HG03060 (cell line): Measurements from ENCODE around the gene MRPL9.
"Not testable (repeated sequence)": the region's sequence is repeated elsewhere in the genome, so short reads cannot be mapped to it uniquely, and the experiment has no call there.

Experiments used
- ATAC-seq: cut with Tn5 transposase; IDR thresholded peaks from one replicate; pipeline ENCODE4 v1.9.1; 2021; ENCODE audit warnings: low read depth, moderate number of reproducible peaks; ENCODE audit not compliant: unreplicated experiment

Gene MRPL9

GRCh38 chr1:151787689-151788088 lies 24.4 kb upstream of the MRPL9 start:
- no peak for ATAC-seq

DNA sequence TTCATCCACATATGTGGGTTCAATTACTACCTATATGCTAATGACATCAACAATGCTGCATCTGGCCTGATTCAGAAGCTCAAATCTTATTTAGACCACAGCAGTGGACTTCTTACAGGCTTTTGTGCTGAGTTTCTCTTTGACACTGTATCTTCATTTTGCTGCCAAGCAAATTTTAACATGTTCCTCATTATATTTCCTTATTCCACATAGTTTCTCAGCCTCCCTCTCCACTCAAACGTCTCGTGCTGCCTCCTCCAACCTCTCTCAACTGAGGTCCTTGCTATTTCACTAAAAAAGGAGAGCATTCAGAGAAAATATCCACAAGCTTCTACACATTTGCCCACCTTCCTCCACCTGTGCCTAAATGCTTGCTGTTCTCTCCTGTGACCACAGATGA lies 20.5 kb upstream of the MRPL9 start:
- no peak for ATAC-seq

DNA sequence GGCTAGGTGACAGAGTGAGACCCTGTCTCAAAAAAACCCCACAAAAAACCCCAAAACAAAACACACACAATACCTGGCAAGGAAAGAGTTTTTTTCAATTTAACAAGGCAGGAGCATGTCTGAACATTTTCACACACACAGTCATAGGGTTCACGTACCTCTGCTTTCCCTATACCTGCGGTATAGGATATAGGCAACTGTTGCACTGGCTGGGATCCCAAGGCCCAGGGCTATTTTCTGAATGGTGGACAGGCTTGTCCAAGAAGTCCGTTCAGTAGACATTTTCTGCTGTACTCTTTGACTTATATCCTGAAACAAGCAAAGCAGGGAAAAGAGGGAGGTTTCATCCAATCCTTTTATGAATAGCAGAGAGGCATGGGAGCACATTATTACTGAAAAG lies 19.4 kb upstream of the MRPL9 start:
- no peak for ATAC-seq

DNA sequence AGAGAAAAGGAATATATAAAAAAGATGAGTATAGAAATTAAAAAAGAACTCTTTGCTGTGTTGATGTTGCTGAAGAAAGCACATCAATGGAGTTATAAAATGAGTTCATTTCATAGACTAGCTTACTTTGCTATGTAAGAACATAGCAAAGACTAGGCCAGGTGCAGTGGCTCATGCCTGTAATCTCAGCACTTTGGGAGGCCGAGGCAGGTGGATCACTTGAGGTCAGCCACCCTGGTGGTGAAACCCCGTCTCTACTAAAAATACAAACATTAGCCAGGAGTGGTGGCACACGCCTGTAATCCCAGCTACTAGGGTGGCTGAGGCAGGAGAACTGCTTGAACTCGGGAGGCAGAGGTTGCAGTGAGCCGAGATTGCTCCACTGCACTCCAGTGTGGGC lies 18.7 kb upstream of the MRPL9 start:
- ATAC-seq, result not testable (repeated sequence)

DNA sequence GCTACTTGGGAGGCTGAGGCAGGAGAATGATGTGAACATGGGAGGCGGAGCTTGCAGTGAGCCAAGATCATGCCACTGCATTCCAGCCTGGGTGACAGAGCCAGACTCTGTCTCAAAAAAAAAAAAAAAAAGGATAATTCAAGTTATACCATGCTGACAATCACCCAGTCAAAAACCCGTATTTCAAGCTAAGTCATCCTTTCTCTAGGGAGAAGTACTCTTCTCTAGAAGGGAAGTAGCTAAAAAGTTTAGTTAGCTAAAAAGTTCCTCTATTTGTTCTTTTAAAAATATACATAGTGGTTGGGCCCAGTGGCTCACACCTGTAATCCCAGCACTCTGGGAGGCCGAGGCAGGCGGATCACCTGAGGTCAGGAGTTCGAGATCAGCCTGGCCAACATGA lies 17.4 kb upstream of the MRPL9 start:
- ATAC-seq, result not testable (repeated sequence)

DNA sequence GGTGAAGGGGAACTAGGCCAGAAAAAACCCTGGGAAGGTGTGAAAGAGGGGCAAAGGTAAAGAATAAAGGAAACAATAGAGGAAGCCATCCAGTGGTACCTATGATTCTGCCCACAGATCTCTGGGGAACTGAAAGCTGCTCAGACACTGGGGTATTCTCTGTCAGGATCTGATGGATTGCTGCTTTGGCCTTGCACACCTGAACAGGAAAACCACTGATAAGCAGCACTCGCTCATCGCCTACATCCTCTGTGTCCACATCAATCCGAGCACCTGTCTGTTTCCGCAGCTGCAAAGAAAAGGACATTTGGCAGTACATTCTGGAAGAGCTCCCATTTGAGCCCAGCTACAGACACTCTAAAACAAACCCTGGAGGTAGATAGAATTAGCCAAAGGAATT lies 16.6 kb upstream of the MRPL9 start:
- no peak for ATAC-seq

DNA sequence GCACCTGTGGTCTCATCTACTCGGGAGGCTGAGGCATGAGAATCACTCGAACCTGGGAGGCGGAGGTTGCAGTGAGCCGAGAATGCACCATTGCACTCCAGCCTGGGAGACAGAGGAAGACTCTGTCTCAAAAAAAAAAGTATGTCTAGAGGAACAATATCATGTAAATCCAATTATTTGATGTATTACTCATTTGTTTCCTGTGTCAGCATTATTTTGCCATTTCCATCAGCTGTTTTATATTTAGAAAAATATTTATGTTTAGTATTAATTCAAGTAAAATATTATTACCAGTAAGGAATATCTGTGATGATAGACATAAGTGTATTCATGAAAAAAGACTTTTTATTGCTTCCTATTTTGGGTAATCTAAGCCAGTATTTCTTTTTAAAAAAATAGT lies 14.0 kb upstream of the MRPL9 start:
- no peak for ATAC-seq

GRCh38 chr1:151776665-151777062 lies 13.4 kb upstream of the MRPL9 start:
- ATAC-seq, result no peak

DNA sequence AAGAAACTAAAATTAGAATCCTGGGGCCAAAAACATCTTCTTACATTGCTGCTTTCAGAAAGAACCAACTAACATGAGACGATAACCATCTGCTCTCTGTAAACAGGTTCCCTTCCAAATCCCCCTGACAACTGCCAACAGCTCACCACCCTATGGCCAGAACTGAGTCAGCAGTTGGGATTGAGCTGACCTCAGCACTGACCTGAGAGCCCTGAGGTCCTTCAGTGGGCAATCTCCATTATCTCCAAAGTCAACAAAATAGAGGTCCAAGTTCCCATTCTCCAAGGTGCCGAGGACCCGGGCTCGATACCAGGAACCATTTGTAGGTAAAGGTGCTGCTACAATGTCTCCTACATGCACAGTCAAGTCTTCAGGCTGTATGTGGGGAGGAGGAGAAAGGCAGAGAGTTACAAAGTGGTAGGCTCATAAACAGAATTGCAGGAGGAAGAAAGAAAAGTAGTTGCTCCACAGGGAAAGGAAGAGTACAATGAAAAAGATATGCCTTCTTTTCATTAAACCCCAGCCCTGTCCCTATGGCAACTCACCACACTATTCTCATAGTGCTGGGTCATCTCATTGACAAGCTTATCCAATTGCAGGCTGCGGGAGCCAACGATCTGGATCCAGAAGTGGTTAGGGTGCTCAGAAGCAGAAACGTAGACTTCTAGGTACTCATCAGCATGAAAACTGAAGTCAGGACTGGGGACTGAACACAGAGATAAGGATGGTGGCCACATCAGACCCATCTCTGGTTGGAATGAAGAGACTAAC lies 12.8 kb upstream of the MRPL9 start:
- ATAC-seq, result no peak

DNA sequence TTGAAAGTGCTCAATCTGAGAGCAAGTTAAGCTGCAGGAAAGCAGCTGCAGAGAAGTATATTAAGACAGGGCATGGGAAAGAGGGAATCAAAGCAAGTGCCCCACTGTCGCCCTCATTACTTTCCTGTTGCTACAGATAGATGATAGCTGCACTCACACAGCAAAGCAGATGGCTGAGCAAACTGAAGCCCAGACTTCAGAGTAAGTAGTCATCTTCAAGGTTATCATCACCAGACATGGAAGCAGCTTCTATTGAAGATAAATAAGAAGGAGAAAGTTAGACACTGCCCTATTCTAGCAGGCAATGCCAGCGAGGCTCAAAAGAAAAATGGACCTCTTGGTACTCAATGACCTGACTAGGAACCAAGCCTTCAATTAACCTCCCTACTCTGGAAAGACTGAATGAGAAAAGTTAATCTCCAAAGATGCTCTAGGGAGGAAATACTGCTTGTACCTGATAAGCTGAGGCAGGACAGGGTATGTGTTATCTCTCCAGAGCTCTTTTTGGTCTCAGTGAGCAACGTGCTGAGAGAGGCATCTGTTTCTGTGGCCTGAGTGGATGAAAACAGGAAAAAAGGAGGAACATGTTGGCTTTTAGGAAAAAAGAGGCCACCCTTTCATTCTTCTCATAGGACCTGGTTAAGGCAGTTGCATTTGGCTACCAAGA lies 11.1 kb upstream of the MRPL9 start:
- ATAC-seq, result no peak

DNA sequence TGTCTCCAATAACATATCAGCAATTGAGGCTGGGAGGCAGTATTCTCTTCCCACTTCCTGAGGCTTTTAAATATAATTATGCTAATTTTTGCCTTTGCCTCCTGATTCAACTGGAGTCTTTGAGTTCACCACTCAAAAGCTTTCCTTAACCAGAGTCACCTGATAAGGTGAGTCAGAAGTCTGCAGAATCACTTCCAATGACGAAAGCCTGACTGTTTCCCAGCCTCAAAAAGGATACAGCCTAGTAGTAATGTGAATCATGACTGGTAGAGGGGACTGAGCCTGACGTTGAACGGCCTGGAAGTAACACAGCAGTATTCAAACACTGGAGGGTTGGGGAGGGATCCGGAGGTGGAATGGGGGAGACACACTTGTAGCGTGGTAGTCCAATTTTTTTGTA lies 10.4 kb upstream of the MRPL9 start:
- ATAC-seq, result no peak

DNA sequence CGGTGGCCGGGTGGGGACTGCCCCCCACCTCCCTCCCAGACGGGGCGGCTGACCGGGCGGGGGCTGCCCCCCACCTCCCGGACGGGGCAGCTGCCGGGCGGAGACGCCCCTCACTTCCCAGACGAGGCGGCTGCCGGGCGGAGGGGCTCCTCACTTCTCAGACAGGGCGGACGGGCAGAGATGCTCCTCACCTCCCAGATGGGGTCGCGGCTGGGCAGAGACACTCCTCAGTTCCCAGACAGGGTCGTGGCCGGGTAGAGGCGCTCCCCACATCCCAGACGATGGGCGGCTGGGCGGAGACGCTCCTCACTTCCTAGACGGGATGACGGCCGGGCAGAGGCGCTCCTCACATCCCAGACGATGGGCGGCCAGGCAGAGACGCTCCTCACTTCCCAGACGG lies 6.0 kb upstream of the MRPL9 start:
- ATAC-seq, result not testable (repeated sequence)

DNA sequence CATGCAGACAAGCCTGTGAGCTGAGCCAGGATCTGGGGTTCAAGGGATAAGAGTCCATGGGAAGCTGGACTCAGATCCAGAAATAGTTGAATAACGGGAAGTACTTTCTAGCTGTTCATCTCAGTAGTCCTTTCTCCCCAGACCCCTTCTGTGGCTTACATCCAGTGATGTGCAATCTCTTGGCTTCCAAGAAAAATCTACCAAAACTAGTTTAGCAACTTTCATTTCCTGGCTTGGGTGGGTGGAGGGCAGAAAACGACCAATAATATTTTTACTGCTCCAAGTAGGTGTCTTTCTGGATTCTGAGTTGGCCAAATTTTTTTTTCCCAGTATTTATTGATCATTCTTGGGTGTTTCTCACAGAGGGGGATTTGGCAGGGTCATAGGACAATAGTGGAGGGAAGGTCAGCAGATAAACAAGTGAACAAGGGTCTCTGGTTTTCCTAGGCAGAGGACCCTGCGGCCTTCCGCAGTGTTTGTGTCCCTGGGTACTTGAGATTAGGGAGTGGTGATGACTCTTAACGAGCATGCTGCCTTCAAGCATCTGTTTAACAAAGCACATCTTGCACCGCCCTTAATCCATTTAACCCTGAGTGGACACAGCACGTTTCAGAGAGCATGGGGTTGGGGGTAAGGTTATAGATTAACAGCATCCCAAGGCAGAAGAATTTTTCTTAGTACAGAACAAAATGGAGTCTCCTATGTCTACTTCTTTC lies 5.2 kb upstream of the MRPL9 start:
- ATAC-seq, result not testable (repeated sequence)

GRCh38 chr1:151763990-151764389 lies 694 bp upstream of the MRPL9 start:
- no peak for ATAC-seq

DNA sequence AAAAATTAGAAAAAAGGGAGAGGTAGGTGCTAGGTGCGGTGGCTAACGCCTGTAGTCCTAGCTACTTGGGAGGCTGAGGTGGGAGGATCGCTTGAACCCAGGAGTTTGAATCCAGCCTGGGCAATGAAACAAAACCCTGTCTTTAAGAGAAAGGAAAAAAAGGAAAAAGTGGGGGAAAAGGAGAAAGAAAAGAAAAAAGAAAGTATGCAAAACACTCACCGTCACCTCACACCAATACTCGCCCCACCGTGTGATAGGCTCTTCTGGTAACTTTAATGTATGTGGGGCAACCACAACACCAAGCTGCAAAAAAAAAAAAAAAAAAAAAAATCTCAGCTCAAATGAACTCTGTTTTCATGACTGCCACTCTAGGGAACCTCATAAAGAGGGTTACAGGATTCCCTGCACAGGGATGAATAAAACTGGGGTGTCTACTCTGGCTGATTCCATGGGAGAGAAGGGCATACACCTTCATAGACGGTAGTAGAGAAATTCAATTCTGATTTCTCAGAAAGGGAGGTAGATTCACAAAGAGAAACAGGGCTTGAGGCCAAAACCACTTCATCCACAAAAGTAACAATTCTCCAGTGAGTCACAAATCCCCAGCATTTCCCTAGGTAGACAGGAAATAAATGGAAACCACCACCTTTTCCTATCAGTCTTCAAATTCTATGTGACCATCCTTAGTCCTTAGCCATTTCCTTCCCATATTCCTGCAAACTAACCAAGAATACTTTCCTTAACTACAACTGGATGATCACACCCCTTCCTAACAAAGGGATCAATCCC lies 2.5 kb downstream of the MRPL9 start:
- ATAC-seq, result no peak

GRCh38 chr1:151759241-151759640 lies 4.1 kb downstream of the MRPL9 start:
- ATAC-seq, result no peak

- no peak for ATAC-seq
These were observed 7.0 kb downstream of the MRPL9 start for GRCh38 chr1:151756291-151756690.

DNA sequence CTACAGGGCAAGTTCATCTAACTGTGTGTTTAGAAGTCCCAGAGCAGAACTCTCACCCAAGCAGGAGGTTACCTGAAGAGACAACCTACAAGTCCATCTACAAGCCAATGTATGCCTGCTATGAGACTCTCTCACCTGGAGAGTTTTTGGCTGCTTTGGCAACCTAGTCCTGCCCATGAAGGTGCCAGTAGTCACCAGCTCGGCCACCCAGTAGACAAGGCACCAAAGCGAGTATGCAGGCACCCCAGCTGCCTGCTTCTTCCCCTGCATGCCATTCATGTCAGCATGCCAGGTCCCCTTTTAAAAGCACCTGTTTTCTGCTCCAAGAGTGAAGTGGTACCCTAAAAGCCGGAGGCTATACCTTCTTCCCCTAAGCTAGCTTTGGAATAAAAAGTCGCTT lies 21.8 kb downstream of the MRPL9 start:
- no peak for ATAC-seq

GRCh38 chr1:151739590-151740355 lies 23.5 kb downstream of the MRPL9 start:
- ATAC-seq, result no peak

DNA sequence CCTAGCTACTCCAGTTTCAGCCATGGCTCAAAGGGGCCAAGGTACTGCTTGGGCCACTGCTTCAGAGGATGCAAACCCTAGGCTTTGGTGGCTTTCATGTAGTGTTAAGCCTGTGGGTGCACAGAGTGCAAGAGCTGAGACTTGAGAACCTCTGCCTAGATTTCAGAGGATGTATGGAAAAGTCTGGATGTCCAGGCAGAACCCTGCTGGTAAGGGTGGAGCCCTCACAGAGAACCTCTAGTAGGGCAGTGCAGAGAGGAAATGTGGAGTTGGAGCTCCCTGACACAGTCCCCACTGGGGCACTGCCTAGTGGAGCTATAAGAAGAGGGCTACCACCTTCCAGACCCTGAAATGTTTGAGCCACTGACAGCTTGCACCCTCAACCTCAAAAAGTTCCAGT lies 25.8 kb downstream of the MRPL9 start:
- no peak for ATAC-seq
